ENCODE measurements around the gene TIMM22. TPM values are rescaled to one million over a fixed set of nuclear protein-coding genes. Genes with fewer than 3 reads are reported as not detected.

Gene TIMM22
- total RNA-seq, 1 donor from 2014 or later: 12.6 TPM

DNA sequence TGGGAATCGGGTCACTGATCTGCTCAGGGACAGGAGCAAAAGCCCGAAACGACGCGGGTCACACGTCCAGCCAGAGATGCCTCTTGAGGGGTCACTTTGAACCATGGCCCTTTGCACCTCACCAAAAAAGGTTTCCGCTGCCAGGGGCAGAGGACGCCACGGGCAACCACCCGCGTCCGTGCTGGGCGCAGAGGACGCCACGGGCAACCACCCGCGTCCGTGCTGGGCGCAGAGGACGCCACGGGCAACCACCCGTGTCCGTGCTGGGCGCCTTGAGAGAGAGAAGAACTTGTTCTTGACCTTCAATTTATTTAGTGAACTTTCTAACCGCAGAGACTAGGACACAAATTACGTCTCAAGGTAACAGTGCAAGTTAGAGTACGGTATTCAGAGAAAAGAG lies 35.5 kb downstream of the TIMM22 start:
- Mint-ChIP-seq H3K27ac (ENCODE audit: unreplicated experiment) (no peak overlapping the region), H3K27me3 (ENCODE audit: unreplicated experiment) (no peaks in the 10 kb centered on the region), H3K9me3 (ENCODE audit: unreplicated experiment) (no peaks in the 10 kb centered on the region), H3K4me3 (ENCODE audit: unreplicated experiment) (no peak overlapping the region), H3K4me1 (ENCODE audit: unreplicated experiment) (peaks cover 30% of the 10 kb centered on the region), H3K36me3 (ENCODE audit: unreplicated experiment) (peaks cover 4% of the 10 kb centered on the region)
- no peak for DNase-seq (ENCODE audit: extremely low spot score, unreplicated experiment)
- TF ChIP-seq, protein P1, sequence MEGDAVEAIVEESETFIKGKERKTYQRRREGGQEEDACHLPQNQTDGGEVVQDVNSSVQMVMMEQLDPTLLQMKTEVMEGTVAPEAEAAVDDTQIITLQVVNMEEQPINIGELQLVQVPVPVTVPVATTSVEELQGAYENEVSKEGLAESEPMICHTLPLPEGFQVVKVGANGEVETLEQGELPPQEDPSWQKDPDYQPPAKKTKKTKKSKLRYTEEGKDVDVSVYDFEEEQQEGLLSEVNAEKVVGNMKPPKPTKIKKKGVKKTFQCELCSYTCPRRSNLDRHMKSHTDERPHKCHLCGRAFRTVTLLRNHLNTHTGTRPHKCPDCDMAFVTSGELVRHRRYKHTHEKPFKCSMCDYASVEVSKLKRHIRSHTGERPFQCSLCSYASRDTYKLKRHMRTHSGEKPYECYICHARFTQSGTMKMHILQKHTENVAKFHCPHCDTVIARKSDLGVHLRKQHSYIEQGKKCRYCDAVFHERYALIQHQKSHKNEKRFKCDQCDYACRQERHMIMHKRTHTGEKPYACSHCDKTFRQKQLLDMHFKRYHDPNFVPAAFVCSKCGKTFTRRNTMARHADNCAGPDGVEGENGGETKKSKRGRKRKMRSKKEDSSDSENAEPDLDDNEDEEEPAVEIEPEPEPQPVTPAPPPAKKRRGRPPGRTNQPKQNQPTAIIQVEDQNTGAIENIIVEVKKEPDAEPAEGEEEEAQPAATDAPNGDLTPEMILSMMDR (IDR thresholded peaks at IDR 0.05): no peak

GRCh38 chr17:1033503-1033902 lies 36.6 kb downstream of the TIMM22 start:
- no peak for DNase-seq (ENCODE audit: extremely low spot score, unreplicated experiment)
- Mint-ChIP-seq H3K9me3 (ENCODE audit: unreplicated experiment) (no peaks in the 10 kb centered on the region), H3K4me1 (ENCODE audit: unreplicated experiment) (peaks cover 30% of the 10 kb centered on the region), H3K36me3 (ENCODE audit: unreplicated experiment) (peaks cover 4% of the 10 kb centered on the region), H3K27me3 (ENCODE audit: unreplicated experiment) (no peaks in the 10 kb centered on the region), H3K27ac (ENCODE audit: unreplicated experiment) (no peak overlapping the region), H3K4me3 (ENCODE audit: unreplicated experiment) (no peak overlapping the region)
- TF ChIP-seq, protein P1 (IDR thresholded peaks at IDR 0.05): no peak

- TF ChIP-seq, protein P1 (IDR thresholded peaks at IDR 0.05): no peak
- Mint-ChIP-seq H3K27me3 (ENCODE audit: unreplicated experiment) (no peaks in the 10 kb centered on the region), H3K4me3 (ENCODE audit: unreplicated experiment) (no peak overlapping the region), H3K27ac (ENCODE audit: unreplicated experiment) (no peak overlapping the region), H3K9me3 (ENCODE audit: unreplicated experiment) (no peaks in the 10 kb centered on the region), H3K4me1 (ENCODE audit: unreplicated experiment) (peaks cover 28% of the 10 kb centered on the region), H3K36me3 (ENCODE audit: unreplicated experiment) (peaks cover 4% of the 10 kb centered on the region)
- no peak for DNase-seq (ENCODE audit: extremely low spot score, unreplicated experiment)
Measured at GRCh38 chr17:1034652-1035210, 37.8 kb downstream of the TIMM22 start.

DNA sequence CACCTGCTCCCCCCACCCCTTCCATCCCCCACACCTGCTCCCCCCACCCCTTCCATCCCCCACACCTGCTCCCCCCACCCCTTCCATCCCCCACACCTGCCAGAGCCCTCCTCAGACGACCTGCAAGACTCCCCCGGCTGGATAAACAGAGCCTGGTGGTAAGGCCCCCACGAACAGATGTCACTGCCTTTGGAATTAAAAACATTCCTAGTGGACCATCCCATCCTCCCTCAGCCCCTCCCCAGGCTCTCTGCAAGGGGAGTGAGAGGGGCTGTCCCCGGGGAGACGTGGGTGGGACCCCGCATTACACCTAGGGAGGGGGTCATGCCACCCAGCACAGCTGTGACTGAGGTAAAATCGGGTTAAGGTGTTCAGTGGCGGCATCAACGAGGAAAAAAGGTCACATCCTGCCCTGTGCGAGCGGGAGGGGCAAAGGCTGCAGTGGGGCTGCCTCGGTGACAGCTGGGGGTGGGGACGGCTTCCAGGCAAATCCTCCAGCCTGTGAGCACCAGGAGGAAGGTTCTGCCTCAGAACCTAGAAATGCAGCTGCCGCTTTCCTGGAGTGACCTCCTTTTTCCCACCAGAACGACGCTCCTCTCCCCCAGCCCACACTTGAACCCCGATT lies 38.7 kb downstream of the TIMM22 start:
- H3K4me3 Mint-ChIP-seq (ENCODE audit: unreplicated experiment): no peak overlapping the region
- peaks cover 26% of the 10 kb centered on the region for H3K4me1 Mint-ChIP-seq (ENCODE audit: unreplicated experiment)
- no peak for DNase-seq (ENCODE audit: extremely low spot score, unreplicated experiment)
- H3K27me3 Mint-ChIP-seq (ENCODE audit: unreplicated experiment): no peaks in the 10 kb centered on the region
- TF ChIP-seq, protein P1 (IDR thresholded peaks at IDR 0.05): no peak
- H3K36me3 Mint-ChIP-seq (ENCODE audit: unreplicated experiment): peaks cover 4% of the 10 kb centered on the region
- H3K27ac Mint-ChIP-seq (ENCODE audit: unreplicated experiment): no peak overlapping the region
- no peaks in the 10 kb centered on the region for H3K9me3 Mint-ChIP-seq (ENCODE audit: unreplicated experiment)

- Mint-ChIP-seq H3K4me3 (ENCODE audit: unreplicated experiment) (no peak overlapping the region), H3K27ac (ENCODE audit: unreplicated experiment) (no peak overlapping the region)
Measured at GRCh38 chr17:1036171-1036844, 39.4 kb downstream of the TIMM22 start.

More at GRCh38 chr17:1036171-1036844, 39.4 kb downstream of the TIMM22 start:
- no peaks in the 10 kb centered on the region for H3K9me3 Mint-ChIP-seq (ENCODE audit: unreplicated experiment)
- no peak for DNase-seq (ENCODE audit: extremely low spot score, unreplicated experiment)
- no peaks in the 10 kb centered on the region for H3K27me3 Mint-ChIP-seq (ENCODE audit: unreplicated experiment)
- H3K36me3 Mint-ChIP-seq (ENCODE audit: unreplicated experiment): peaks cover 4% of the 10 kb centered on the region
- TF ChIP-seq, protein P1 (IDR thresholded peaks at IDR 0.05): no peak
- peaks cover 25% of the 10 kb centered on the region for H3K4me1 Mint-ChIP-seq (ENCODE audit: unreplicated experiment)
